ENCODE measurements around the gene ZNF597.

GRCh38 chr16:3444032-3444388, 706 bp upstream of the ZNF597 start:
- no peak for TF ChIP-seq CTCF (IDR thresholded peaks at IDR 0.05 in 4 of 5, conservative IDR thresholded peaks at IDR 0.05 in 1 of 5)
- TF ChIP-seq POLR2A (IDR thresholded peaks at IDR 0.05), result no peak
